HG03066 (cell line): Measurements from ENCODE around the gene BCL2L2.
"Not testable (repeated sequence)": the region's sequence is repeated elsewhere in the genome, so short reads cannot be mapped to it uniquely, and the experiment has no call there.

Source experiments
- ATAC-seq: cut with Tn5 transposase; IDR thresholded peaks from one replicate; pipeline ENCODE4 v1.9.1; 2021; ENCODE audit warnings: low read depth; ENCODE audit not compliant: unreplicated experiment

The BCL2L2 gene, protein sequence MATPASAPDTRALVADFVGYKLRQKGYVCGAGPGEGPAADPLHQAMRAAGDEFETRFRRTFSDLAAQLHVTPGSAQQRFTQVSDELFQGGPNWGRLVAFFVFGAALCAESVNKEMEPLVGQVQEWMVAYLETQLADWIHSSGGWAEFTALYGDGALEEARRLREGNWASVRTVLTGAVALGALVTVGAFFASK

DNA sequence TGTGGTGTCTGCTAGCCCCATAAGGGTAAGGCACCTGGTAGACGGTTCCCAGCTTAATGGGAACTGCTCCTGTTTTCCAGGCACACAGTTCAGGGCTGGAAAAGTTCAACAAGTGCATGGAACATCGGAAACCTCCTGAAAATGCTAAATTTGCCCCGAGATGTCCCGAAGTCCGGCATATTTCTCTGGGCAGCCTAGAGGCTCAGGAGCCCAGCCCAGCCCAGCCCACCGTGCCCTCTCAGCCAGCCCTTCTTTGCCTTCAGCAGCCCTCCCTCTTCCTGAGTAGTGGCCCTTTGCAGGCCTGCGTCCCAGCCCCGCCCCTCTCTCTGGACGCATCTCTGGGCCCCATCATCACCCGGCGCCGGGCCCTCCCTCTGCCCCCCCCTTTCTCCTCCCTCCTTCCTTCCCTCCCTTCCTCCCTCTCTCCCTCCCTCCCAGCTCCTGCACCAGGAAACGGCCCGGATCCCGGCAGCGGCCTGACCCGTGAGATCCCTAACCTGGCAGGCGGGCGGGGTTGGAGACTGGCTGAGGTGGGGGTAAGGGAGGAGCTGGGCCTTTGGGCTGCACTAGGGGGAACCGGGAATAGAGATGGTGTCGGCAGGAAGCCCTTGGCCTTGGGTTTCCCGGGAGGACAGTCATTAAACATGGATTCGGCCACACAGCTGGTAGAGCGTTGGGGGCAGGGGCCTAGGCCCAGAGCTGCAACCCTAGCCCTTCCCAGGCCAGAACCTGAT lies at the start of gene BCL2L2:
Gene BCL2L2 (plus strand): TSS at position 422 of the 734 bp plus-strand sequence. CDS start 935 bp downstream, outside the sequence.
- ATAC-seq: no peak

DNA sequence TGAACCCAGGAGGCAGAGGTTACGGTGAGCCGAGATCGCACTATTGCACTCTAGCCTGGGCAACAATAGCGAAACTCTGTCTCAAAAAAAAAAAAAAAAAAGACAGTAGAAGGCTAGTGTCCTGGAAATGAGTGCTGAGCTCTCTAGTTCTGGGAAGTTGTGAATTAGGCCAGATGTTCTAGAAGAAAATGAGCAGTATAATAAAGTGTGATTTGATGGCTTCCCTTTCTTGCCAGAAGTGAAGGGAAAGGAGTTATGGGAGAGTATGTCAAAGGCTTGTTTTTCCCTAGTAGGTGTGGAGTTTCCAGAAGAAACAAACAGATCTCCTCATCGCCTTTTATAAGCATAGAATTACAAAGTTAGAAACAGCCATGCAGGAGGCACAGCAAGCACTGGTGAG lies 48.4 kb upstream of the BCL2L2 start:
- no peak for ATAC-seq

DNA sequence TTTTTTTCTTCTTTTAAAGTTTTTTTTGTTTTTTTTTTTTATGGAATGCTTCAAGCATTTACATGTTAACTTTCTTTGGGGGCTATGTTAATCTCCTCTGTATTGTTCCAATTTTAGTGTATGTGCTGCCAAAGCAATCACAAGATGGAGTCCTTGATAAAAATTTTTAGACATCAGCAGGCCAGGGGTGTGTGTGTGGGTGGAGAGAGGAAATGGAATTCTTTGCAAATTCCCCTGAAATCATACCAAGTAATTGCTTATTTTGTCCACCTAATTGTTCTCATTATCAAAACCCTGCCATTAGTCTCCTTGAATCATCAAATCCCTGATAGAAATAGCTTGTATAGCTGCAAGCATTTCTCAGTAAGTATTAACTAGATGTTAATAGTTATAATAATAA lies 47.2 kb upstream of the BCL2L2 start:
- no peak for ATAC-seq

DNA sequence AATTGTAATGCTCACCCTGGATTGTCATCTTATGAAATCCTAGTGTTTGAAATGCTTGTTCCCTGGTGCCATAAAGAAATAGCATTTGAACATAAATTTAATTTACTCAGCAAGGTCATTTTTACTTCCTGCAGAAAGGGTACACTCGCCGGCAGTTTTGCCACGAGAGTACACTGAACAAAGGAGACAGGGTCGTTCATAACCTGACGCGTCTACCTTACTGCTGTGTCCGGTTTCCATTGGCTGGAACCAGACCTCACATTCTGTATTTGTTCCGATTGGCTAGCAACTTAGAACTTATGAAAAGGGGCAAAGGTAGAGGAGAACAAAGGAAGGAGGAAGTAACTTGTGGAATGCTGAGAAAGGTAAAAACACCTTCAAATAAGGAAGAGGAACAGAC lies 45.8 kb upstream of the BCL2L2 start:
- not testable (repeated sequence) for ATAC-seq

DNA sequence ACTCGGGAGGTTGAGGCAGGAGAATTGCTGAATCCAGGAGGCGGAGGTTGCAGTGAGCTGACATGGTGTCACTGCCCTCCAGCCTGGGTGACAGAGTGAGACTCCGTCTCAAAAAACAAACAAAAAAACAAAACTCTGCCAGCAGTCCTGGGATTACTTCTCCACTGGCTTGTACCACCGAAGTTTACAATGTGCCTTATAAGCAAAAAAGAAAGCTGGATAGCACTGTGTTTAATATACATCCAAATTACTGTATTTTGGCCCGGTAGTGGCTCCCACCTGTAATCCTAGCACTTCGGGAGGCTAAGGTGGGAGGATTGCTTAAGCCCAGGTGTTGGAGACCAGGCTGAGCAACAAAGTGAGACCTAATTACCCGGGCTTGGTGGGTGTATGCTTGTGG lies 37.4 kb upstream of the BCL2L2 start:
- no peak for ATAC-seq

DNA sequence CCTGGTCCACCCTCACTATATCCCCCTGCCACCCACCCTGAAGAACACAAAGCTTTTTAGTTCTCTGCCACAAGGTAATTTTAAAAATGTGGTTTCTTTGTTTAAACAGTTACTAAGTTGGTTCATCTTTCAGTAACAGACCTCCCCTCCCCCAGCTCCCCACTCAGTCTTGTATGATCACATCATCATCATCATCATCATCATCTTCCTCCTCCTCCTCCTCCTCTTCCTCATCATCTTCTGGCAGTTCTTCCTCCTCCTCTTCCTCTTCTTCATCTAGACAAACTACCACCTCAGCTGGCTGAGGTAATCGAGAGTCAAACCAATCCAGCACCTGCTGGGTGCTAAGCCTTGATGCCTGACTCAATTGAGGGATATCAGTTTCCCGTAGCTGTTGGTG lies 31.2 kb upstream of the BCL2L2 start:
- ATAC-seq: no peak

DNA sequence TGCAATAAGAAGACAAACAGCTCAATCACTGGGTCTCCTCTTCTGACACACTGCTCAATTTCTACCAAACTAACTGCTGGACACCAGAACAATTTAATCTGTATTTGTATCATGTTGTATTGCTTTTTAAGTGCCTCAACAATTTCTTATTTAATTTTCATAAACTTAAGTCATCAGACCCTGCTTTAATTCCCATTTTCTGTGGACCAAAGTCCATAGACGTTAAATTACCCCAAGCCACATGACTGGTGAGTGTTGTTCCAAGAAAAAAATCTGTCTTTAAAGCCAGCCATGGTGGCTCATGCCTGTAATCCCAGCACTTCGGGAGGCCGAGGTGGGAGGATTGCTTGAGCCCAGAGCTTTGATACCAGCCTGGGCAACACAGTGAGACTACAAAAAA lies 29.4 kb upstream of the BCL2L2 start:
- ATAC-seq: no peak

DNA sequence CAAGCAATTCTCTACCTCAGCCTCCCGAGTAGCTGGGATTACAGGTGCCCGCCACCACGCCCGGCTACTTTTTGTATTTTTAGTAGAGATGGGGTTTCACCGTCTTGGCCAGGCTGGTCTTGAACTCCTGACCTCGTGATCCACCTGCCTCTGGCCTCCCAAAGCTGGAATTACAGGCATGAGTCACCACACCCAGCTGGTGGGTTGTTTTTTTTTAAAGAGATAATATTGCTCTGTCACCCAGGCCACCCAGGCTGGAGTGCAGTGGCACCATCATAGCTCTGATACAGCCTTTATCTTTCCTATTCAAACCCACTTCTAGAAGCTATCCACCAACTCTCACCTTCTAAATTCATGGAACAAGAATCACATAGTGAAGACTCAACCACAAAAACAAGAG lies 28.7 kb upstream of the BCL2L2 start:
- ATAC-seq: not testable (repeated sequence)

DNA sequence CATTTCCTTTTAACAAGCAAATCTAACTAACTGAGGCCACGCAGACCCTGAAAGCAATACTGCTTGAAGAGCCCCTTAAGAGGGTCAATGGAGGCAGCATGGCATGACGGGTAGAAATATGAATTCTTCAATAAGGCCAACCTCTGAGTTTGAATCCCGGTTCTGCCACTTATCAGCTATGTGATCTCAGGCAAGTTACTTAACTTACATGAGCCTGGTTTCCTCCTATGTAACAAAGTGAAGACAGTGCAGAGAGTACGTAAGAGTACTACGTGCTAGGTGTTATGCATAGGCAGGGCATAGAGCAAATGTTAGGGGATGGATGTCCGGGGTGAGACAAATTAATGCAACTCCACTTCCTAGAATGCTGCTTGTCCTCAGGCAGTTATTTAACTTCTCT lies 25.4 kb upstream of the BCL2L2 start:
- ATAC-seq: no peak

DNA sequence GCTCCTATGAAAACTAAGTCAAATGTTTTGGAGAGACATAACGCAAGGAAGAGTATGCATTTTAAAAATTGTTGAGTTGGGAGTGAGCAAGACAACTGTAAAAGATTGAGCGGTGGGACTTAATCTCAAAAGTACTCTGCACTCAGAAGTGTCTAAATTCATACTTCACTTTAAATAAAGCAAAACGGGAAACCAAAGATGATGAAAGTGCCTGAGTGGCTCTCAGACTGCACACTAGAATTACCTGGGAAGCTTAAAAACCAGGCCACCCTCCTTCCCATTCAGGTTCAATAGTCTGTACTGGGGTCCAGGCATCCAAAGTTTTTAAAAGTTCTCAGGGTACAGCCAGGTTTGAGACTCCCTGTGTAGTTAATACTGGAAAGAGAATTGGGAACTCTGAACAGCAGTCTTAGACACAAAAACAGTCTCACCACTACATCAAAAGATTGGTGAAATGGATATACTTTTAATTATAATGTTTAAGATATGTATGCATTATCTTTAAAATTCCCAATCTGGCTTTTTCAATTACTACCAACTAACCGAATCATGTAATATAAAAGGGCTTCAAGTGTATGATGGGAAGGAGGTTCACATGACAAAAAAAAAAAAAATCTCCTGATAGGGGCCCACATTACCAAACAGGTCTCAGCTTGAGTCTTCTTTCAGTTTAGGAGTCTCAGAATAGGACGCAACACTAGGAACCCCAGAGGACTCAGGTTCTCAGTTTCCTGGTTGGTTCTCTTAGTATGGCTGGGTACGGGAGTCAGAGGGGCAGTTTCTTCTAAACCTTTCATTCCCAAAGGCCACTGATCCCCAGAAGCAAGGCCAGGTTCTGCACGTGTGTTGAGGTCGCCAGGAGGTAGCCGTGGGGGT lies 21.7 kb upstream of the BCL2L2 start:
- no peak for ATAC-seq

DNA sequence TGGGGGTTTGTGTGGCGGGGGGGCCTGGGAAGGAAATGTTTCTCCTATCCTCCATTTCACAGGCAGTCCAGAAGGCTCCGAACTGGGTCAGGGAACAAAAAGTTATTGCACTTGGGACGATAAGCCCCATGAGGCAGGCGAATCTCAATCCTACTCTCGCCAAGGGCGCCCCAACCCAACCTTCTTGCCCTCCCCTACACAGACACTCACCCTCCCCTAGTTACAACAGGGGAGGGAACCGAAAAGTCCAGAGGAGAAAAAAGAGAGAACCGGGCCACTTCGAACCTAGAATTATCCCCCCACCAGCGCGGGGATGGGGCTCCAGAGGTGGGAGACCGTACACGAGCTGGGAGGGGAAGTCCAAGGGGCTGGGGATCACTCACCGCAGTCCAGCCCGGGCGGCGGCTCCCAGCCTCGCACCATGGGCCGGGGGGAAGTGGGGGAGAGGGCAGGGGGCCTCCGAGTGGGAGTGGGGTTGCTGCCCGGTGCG lies 21.1 kb upstream of the BCL2L2 start:
- peak; percentile 23 for ATAC-seq

DNA sequence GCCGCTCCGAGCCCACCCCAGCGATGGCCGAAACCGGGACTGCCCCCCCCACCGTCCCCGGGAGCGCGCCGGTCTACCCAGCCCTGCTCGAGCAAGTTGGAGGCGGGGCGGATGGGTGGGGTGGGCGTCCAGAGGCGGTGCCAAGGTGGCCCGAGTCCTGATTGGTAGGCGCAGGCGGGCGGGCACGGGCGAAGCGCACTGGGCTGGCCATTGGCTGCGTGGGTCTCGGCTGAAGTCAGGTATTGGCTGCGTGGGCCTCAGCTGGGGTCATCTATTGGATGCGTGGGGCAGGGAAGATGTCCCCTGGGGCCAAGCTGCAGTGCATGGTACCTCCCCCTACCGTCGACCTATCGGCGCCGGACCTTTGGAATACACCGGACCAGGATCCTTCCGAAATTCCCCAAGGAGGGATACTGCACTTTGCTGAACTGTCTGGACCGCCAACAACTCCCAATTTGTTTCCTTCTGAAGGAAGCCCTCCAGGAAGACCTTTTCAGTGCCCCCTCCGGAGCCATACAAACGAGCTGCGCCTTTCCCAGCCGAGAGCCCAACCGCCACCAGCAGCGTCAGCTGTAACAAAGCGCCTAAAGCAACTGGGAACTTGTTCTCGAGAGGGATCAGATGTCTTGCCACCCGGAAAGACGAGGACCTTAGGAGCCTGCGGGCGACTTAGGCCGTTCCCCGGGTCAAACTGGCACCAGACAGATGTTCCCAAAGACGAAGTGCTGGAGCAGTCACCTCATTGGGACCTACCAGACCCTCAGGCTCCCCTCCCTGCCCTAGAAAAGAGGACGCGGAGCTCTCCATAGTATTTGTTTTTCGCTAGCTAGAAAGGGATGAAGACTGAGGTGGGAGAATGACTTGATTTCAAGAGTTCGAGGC lies 20.4 kb upstream of the BCL2L2 start, which contains the start of gene HOMEZ:
Gene HOMEZ (minus strand): TSS at position 113 of the 882 bp plus-strand sequence. CDS start 180 bp downstream, outside the sequence.
- ATAC-seq: peak; percentile 98

DNA sequence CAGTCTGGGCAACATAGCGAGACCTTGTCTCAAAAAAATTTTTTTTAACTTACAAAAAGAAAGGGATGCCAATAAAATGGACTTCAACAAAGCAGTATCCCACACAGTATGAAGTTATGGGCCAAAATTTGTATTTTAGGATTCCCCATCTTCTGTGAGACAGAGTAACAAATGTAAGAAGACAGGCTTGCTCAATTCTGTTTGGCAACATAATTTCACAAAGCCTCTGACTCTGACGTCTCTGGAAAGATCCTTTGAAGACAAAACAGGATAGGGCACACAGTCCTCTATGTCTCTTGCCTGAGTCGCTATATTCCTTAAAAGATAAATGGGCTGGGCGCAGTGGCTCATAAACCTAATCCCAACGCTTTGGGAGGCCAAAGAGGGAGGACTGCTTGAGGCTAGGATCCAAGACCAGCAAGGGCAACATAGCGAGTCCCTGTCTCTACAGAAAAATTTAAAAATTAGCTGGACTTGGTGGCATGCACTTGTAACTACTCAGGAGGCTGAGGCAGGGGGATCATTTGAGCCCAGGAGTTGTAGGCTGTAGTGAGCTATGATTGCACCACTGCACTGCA lies 19.6 kb upstream of the BCL2L2 start:
- ATAC-seq: no peak

DNA sequence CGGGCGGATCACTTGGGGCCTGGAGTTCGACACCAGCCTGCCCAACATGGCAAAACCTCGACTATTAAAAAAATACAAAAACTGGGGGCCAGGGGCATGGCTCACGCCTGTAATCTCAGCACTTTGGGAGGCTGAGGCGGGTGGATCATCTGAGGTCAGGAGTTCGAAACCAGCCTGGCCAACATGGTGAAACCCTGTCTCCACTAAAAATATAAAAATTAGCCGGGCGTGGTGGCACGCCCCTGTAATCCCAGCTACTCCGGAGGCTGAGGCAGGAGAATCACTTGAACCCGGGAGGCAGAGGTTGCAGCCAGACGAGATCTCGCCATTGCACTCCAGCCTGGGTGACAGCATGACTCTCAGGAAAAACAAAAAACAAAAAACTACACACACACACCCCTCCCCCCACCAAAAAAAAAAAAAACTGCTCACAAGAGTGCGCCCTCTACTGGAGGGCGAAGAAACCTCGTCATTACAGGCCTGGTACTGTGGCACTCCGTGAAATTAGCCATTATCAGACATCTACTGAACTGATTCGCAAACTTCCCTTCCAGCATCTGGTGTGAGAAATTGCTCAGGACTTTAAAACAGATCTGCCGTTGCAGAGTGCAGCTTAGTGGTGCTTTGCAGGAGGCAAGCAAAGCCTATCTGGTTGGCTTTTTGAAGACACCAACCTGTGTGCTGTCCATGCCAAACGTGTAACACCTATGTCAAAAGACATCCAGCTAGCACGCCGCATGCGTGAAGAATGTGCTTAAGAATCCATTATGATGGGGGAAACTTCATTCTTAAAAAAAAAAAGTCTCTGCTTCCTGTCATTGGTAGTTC lies 11.7 kb upstream of the BCL2L2 start:
- no peak for ATAC-seq

DNA sequence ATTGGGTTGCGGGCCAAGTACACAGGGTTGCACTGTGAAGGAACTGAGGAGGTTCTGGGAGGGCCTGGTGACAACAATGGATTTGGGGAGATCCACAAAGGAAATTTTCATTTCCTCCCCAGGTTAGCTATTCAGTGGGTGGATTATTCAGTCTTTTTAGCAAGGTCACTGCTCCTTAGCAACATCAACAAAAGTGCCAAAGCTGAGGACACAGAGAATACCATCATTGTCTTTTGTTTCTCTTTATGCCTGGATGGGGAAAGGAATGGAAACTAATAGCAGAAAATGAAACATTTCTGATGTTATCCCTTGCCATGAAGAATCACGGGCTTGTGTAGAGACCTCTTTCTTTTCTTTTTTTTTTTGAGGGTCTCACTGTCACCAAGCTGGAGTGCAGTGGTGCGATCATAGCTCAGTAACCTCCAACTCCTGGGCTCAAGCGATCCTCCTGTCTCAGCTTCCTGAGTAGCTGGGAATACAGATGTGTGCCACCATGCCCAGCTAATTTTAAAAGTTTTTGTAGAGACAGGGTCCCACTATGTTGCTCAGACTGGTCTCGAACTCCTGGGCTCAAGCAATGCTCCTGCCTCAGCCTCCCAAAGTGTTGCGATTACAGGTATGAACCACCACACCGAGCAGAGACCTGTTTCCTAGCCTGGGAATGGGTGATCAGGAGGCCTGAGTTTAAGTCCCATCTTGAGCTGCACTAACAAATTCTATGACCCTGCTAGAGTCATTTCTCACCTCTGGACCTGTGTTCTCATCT lies 10.4 kb upstream of the BCL2L2 start:
- no peak for ATAC-seq

DNA sequence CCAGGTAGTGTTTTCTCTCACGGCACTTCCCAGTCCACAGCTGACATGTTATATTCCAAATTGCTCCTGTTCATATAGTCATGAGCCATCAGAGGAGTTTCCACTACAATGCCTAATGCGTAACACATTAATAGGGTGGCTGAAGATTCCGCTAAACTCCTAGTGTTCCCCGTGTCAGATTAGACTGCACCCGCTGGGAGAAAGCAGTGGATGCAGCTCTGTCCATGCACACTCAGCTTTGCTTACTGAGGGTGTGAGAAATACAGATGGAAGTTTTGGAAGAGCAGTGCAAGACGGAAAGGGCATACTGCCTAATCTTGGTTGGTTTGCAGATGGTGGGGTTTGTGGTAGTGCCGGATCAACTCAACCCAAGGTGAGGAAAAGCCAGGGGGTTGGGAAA lies 9.5 kb upstream of the BCL2L2 start:
- no peak for ATAC-seq

DNA sequence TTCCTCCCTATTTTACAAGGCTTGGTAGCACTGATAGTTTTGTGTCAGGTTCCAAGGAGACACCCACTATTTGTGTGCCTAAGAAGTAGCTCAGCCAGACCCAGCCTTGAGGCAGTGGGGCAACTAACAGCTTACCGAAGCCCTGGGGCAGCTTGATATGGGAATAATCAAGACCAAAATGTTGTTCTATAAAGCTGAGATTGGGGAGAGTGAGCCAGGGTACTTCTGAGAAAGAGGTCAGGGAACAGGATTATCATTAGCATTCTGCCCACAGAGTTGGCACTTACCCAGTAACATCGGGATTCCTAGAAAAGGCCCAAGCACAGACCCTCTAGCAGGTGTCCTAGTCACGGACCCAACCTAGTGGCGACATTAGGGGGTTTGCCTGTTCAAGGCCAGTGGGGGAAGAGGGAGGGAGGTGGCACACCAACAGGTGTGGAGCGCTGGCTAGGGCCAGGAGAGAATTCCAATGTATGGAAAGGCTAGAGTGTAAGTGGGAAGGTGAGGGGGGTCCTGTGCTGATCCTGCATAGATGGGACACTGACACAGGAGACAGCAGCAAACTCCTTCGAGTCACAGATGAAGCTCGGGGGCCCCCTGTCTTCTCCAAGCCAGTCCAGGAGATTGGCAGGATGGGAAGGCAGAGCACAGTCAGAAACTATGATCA lies 8.9 kb upstream of the BCL2L2 start:
- ATAC-seq: no peak
